Measurements from ENCODE around the gene CPVL. TPM values are rescaled to one million over a fixed set of nuclear protein-coding genes. Genes with fewer than 3 reads are reported as not detected.

The CPVL gene
- total RNA-seq, 6 experiments from 2014 or later, result 6.2 to 23.4 (median 8.8) TPM

GRCh38 chr7:29035044-29035740, 111.1 kb downstream of the CPVL start:
- no peak overlapping the region for H3K4me3 ChIP-seq
- DNase-seq (no peak), ATAC-seq (peak in 3 of 4 donors; percentile 24 to 80 (median 71))
- H3K27ac ChIP-seq, result no peak overlapping the region
- H3K36me3 ChIP-seq, result no peaks in the 10 kb centered on the region
- no peak for TF ChIP-seq CTCF (IDR thresholded peaks at IDR 0.05)
- no peak for TF ChIP-seq POLR2A (IDR thresholded peaks at IDR 0.05)
- H3K9me3 ChIP-seq, result no peaks in the 10 kb centered on the region
- WGBS (ENCODE audit: insufficient coverage, low coverage, low lambda C conversion rate, missing lambda C conversion rate), result 76% methylated on average over 7 of the region's 8 CpGs
- H3K27me3 ChIP-seq, result no peaks in the 10 kb centered on the region
- no peaks in the 10 kb centered on the region for H3K4me1 ChIP-seq
- intact Hi-C loops (cut with DNase I), result no loop called here

- TF ChIP-seq POLR2A (IDR thresholded peaks at IDR 0.05) (no peak), CTCF (IDR thresholded peaks at IDR 0.05) (no peak)
- ATAC-seq (peak in 3 of 4 donors; percentile 32 to 60 (median 51)), DNase-seq (no peak)
- Histone ChIP-seq H3K4me3 (no peak overlapping the region), H3K36me3 (no peaks in the 10 kb centered on the region), H3K27me3 (no peaks in the 10 kb centered on the region), H3K27ac (no peak overlapping the region), H3K9me3 (no peaks in the 10 kb centered on the region), H3K4me1 (no peaks in the 10 kb centered on the region)
- intact Hi-C loops (cut with DNase I), result no loop called here
- WGBS (ENCODE audit: insufficient coverage, low coverage, low lambda C conversion rate, missing lambda C conversion rate), result 53% methylated on average over 2 of the region's 2 CpGs
These were observed 112.8 kb downstream of the CPVL start for GRCh38 chr7:29033584-29033983.

GRCh38 chr7:29032146-29032545, 114.2 kb downstream of the CPVL start:
- intact Hi-C loops (cut with DNase I), result no loop called here
- H3K4me3 ChIP-seq, result no peak overlapping the region

GRCh38 chr7:29030781-29031275, 115.5 kb downstream of the CPVL start:
- Histone ChIP-seq H3K4me3 (no peak overlapping the region), H3K4me1 (no peaks in the 10 kb centered on the region), H3K9me3 (no peaks in the 10 kb centered on the region), H3K27me3 (no peaks in the 10 kb centered on the region), H3K27ac (no peak overlapping the region), H3K36me3 (no peaks in the 10 kb centered on the region)
- DNase-seq (no peak), ATAC-seq (no peak)
- intact Hi-C loops (cut with DNase I), result no loop called here
- 68% methylated on average over 3 of the region's 3 CpGs for WGBS (ENCODE audit: insufficient coverage, low coverage, low lambda C conversion rate, missing lambda C conversion rate)
- TF ChIP-seq POLR2A (IDR thresholded peaks at IDR 0.05) (no peak), CTCF (IDR thresholded peaks at IDR 0.05) (no peak)

More at GRCh38 chr7:29032146-29032545, 114.2 kb downstream of the CPVL start:
- 81% methylated on average over 4 of the region's 4 CpGs for WGBS (ENCODE audit: insufficient coverage, low coverage, low lambda C conversion rate, missing lambda C conversion rate)
- H3K36me3 ChIP-seq, result no peaks in the 10 kb centered on the region
- DNase-seq (no peak), ATAC-seq (no peak)
- no peaks in the 10 kb centered on the region for H3K9me3 ChIP-seq
- no peaks in the 10 kb centered on the region for H3K27me3 ChIP-seq
- H3K27ac ChIP-seq, result no peak overlapping the region
- TF ChIP-seq CTCF (IDR thresholded peaks at IDR 0.05) (no peak), POLR2A (IDR thresholded peaks at IDR 0.05) (no peak)
- no peaks in the 10 kb centered on the region for H3K4me1 ChIP-seq
